Endothelial cell of umbilical vein (primary cell): ENCODE measurements around the gene PARD6G.

Experiments
- EZH2 ChIP-seq: IDR thresholded peaks from 2 replicates; pipeline ENCODE4 v1.6.1; 2012; ENCODE audit warnings: borderline replicate concordance, low read depth, mild to moderate bottlenecking, moderate library complexity, low read length, inconsistent platforms; ENCODE audit not compliant: severe bottlenecking
- GATA2 ChIP-seq: IDR thresholded peaks from 2 replicates; pipeline ENCODE4 v1.7.0; 2011; ENCODE audit warnings: low read depth, mild to moderate bottlenecking, moderate library complexity, mixed read lengths, low read length; ENCODE audit not compliant: insufficient read length, insufficient read depth
- JUN ChIP-seq: IDR thresholded peaks from 2 replicates; pipeline ENCODE4 v1.6.1; 2011; ENCODE audit warnings: borderline replicate concordance, low read depth; ENCODE audit not compliant: insufficient read length, insufficient read depth
- MYC ChIP-seq: IDR thresholded peaks from one replicate; pipeline ENCODE4 v1.6.1; 2011; ENCODE audit warnings: mild to moderate bottlenecking, low read depth, low read length
- POLR2A ChIP-seq: IDR thresholded peaks from 2 replicates; pipeline ENCODE4 v1.6.1; 2012; ENCODE audit warnings: low read depth, mild to moderate bottlenecking, control low read depth, low read length
- POLR2AphosphoS5 ChIP-seq: IDR thresholded peaks from 2 replicates; pipeline ENCODE4 v1.6.1; 2012; ENCODE audit warnings: low read depth, mild to moderate bottlenecking, control low read depth, low read length, moderate library complexity; ENCODE audit not compliant: insufficient read depth
- TF ChIP-seq, protein P1 (sequence below), 2 donors: IDR thresholded peaks; 1 replicate in 1 of 2; 2 replicates in 1 of 2; pipeline ENCODE4 v1.5.1; 2011; ENCODE audit warnings: low read length in 2 of 2, mild to moderate bottlenecking in 2 of 2, moderate library complexity in 2 of 2, control low read depth in 1 of 2, inconsistent platforms in 1 of 2, low read depth in 1 of 2; ENCODE audit not compliant: insufficient read depth in 1 of 2; ENCODE audit errors: extremely low read depth in 1 of 2
- TF ChIP-seq, protein P2 (sequence below): IDR thresholded peaks from 2 replicates; pipeline ENCODE4 v1.6.1; 2011; ENCODE audit not compliant: insufficient read depth, insufficient read length

DNA sequence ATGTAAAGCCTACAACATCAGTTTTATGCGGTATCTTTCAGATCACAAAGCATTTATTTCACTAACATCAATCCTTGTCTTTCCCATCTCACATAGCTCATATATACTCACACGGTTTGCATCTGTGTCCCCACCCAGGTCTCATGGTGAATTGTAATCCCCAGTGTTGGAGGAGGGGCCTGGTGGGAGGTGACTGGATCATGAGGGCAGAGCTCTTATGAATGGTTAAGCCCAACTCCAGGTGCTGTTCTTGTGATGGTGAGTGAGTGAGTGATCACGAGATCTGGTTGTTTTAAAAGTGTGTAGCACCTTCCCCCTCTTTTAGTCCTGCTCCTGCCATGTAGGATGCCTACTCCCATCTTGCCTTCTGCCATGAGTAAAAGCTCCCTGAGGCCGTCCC is 42.0 kb downstream of the PARD6G start:
- TF ChIP-seq, protein P1, sequence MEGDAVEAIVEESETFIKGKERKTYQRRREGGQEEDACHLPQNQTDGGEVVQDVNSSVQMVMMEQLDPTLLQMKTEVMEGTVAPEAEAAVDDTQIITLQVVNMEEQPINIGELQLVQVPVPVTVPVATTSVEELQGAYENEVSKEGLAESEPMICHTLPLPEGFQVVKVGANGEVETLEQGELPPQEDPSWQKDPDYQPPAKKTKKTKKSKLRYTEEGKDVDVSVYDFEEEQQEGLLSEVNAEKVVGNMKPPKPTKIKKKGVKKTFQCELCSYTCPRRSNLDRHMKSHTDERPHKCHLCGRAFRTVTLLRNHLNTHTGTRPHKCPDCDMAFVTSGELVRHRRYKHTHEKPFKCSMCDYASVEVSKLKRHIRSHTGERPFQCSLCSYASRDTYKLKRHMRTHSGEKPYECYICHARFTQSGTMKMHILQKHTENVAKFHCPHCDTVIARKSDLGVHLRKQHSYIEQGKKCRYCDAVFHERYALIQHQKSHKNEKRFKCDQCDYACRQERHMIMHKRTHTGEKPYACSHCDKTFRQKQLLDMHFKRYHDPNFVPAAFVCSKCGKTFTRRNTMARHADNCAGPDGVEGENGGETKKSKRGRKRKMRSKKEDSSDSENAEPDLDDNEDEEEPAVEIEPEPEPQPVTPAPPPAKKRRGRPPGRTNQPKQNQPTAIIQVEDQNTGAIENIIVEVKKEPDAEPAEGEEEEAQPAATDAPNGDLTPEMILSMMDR (IDR thresholded peaks at IDR 0.05; ENCODE audit: extremely low read depth in 1 of 2, insufficient read depth in 1 of 2, low read depth in 1 of 2, low read length in 2 of 2): no peak
- TF ChIP-seq, protein P2, sequence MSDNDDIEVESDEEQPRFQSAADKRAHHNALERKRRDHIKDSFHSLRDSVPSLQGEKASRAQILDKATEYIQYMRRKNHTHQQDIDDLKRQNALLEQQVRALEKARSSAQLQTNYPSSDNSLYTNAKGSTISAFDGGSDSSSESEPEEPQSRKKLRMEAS: no peak
- no peak for TF ChIP-seq POLR2A
- TF ChIP-seq MYC: no peak
- TF ChIP-seq POLR2AphosphoS5: no peak
- no peak for TF ChIP-seq EZH2
- TF ChIP-seq JUN: no peak
- no peak for TF ChIP-seq GATA2
